GM12878 (cell line): ENCODE data around the gene GNL3. TPM values are rescaled to one million over a fixed set of nuclear protein-coding genes. Genes with fewer than 3 reads are reported as not detected.
A peak's percentile ranks its signal among the peaks of the same experiment; 100 is the strongest.

Experiments
- BACH1 ChIP-seq: fragments of 450-650 bp; IDR thresholded peaks from 2 replicates; pipeline ENCODE4 v1.6.1; 2017; ENCODE audit warnings: mild to moderate bottlenecking, borderline replicate concordance
- BCL11A ChIP-seq: IDR thresholded peaks from 2 replicates; pipeline ENCODE4 v1.6.1; 2011; ENCODE audit warnings: low read depth, low read length
- BRCA1 ChIP-seq: IDR thresholded peaks from 2 replicates; pipeline ENCODE4 v1.6.1; 2011; ENCODE audit warnings: low read depth, low read length, improper control_type of control experiment
- CEBPB ChIP-seq, 2 experiments: fragments of 150-350 bp in 1 of 2; IDR thresholded peaks; 2 replicates each; pipeline ENCODE4 v1.6.1; 2012 to 2014; ENCODE audit warnings: low read depth in 2 of 2, low read length in 2 of 2, borderline replicate concordance in 1 of 2, inconsistent platforms in 1 of 2
- CHD4 ChIP-seq: fragments of 200-600 bp; sonication (generic); IDR thresholded peaks from 2 replicates; pipeline ENCODE4 v1.6.1; 2016; ENCODE audit warnings: mild to moderate bottlenecking
- CREB1 ChIP-seq: IDR thresholded peaks from 2 replicates; pipeline ENCODE4 v1.6.1; 2012; ENCODE audit warnings: low read depth, mild to moderate bottlenecking, inconsistent platforms
- HDAC6 ChIP-seq: fragments of 200-600 bp; sonication (generic); IDR thresholded peaks from one replicate; pipeline ENCODE4 v1.8.0; 2017; ENCODE audit warnings: antibody characterized with exemption; ENCODE audit not compliant: unreplicated experiment
- IRF4 ChIP-seq: IDR thresholded peaks from 2 replicates; pipeline ENCODE4 v1.6.1; 2011; ENCODE audit warnings: low read depth, low read length
- MYB ChIP-seq: fragments of 150-350 bp; IDR thresholded peaks from 2 replicates; pipeline ENCODE4 v1.6.1; 2014; ENCODE audit warnings: mild to moderate bottlenecking, low read depth, low read length, borderline replicate concordance
- NFYA ChIP-seq: IDR thresholded peaks from 2 replicates; pipeline ENCODE4 v1.6.1; 2011; ENCODE audit warnings: low read depth, mild to moderate bottlenecking, low read length, improper control_type of control experiment, borderline replicate concordance
- NR2C2 ChIP-seq: IDR thresholded peaks from 2 replicates; pipeline ENCODE4 v1.6.1; 2011; ENCODE audit warnings: borderline replicate concordance, low read depth; ENCODE audit not compliant: control insufficient read depth, insufficient read length
- NR2F1 ChIP-seq: fragments of 450-650 bp; conservative IDR thresholded peaks from 2 replicates; pipeline ENCODE4 v1.6.1; 2017; ENCODE audit warnings: mild to moderate bottlenecking
- PAX8 ChIP-seq: fragments of 450-650 bp; IDR thresholded peaks from 2 replicates; pipeline ENCODE4 v1.6.1; 2017; ENCODE audit warnings: mild to moderate bottlenecking, moderate library complexity
- POLR2A ChIP-seq: IDR thresholded peaks from 2 replicates; pipeline ENCODE4 v1.6.1; 2011; ENCODE audit warnings: low read depth, mild to moderate bottlenecking, low read length
- PRDM15 ChIP-seq: fragments of 450-650 bp; formaldehyde crosslinking; IDR thresholded peaks from 2 replicates; pipeline ENCODE4 v1.4.0; 2020; ENCODE audit warnings: mild to moderate bottlenecking, moderate library complexity
- RAD21 ChIP-seq: IDR thresholded peaks from 2 replicates; pipeline ENCODE4 v1.6.1; 2011; ENCODE audit warnings: mild to moderate bottlenecking, low read depth, low read length, moderate library complexity; ENCODE audit not compliant: insufficient read depth
- SIX5 ChIP-seq: IDR thresholded peaks from 2 replicates; pipeline ENCODE4 v1.6.1; 2011; ENCODE audit warnings: mild to moderate bottlenecking, low read depth, low read length, moderate library complexity; ENCODE audit not compliant: severe bottlenecking
- SMAD5 ChIP-seq: IDR thresholded peaks from 2 replicates; pipeline ENCODE4 v1.6.1; 2016; ENCODE audit warnings: antibody characterized with exemption, low read depth
- SMARCA5 ChIP-seq: fragments of 450-650 bp; IDR thresholded peaks from 2 replicates; pipeline ENCODE4 v1.6.1; 2017; ENCODE audit warnings: mild to moderate bottlenecking
- SRF ChIP-seq, 2 experiments: IDR thresholded peaks; 2 replicates each; pipeline ENCODE4 v1.6.1; 2011; ENCODE audit warnings: low read depth in 2 of 2, low read length in 2 of 2, mild to moderate bottlenecking in 1 of 2, moderate library complexity in 1 of 2
- SUZ12 ChIP-seq: fragments of 200-600 bp; sonication (generic); IDR thresholded peaks from one replicate; pipeline ENCODE4 v1.6.1; 2018; ENCODE audit warnings: antibody characterized with exemption, mild to moderate bottlenecking; ENCODE audit not compliant: unreplicated experiment
- TCF7 ChIP-seq: IDR thresholded peaks from 2 replicates; pipeline ENCODE4 v1.6.1; 2014; ENCODE audit warnings: antibody characterized with exemption, borderline replicate concordance
- ZZZ3 ChIP-seq: IDR thresholded peaks from 2 replicates; pipeline ENCODE4 v1.6.1; 2011; ENCODE audit warnings: low read depth; ENCODE audit not compliant: control insufficient read depth, insufficient read length
- polyA plus RNA-seq, 11 experiments: library from polyadenylated mRNA; depleted of rRNA in 4 of 11; unstranded in 6 of 11; stranded (reverse) in 5 of 11; fragments of >200 nt; fragmentation: Nextera tagmentation in 4 of 11; fragmentation: Illumina TruSeq in 1 of 11; extraction: Ambion mirVana in 4 of 11; extraction: Trizol in 1 of 11; gene quantifications; 1 replicate in 1 of 11; 2 replicates in 10 of 11; pipeline versions ENCODE4 v1.2.1 to v1.2.3, GENCODE V29; 2011 to 2016; ENCODE audit warnings: inconsistent platforms in 2 of 11, missing spikeins in 2 of 11, low read depth in 1 of 11
- total RNA-seq, 4 experiments: library from RNA; depleted of rRNA in 3 of 4; stranded (reverse); fragments of >200 nt in 3 of 4; fragmentation: Illumina TruSeq in 1 of 4; extraction: Trizol in 1 of 4; gene quantifications; 2 replicates each; pipeline versions ENCODE4 v1.2.1 to v1.2.3, GENCODE V29; 2013 to 2021
- TF ChIP-seq, protein P1 (sequence below): IDR thresholded peaks from 2 replicates; pipeline ENCODE4 v1.6.1; 2012; ENCODE audit warnings: low read depth, low read length, improper control_type of control experiment
- TF ChIP-seq, protein P2 (sequence below): IDR thresholded peaks from 2 replicates; pipeline ENCODE4 v1.6.1; 2012; ENCODE audit warnings: low read depth, low read length, improper control_type of control experiment

The GNL3 gene
- total and polyA plus RNA-seq, 10 of the 15 experiments (the other 5 are each of a cell fraction or from before 2014, with no cell fraction given) = 172 to 368 (median 257) TPM

DNA sequence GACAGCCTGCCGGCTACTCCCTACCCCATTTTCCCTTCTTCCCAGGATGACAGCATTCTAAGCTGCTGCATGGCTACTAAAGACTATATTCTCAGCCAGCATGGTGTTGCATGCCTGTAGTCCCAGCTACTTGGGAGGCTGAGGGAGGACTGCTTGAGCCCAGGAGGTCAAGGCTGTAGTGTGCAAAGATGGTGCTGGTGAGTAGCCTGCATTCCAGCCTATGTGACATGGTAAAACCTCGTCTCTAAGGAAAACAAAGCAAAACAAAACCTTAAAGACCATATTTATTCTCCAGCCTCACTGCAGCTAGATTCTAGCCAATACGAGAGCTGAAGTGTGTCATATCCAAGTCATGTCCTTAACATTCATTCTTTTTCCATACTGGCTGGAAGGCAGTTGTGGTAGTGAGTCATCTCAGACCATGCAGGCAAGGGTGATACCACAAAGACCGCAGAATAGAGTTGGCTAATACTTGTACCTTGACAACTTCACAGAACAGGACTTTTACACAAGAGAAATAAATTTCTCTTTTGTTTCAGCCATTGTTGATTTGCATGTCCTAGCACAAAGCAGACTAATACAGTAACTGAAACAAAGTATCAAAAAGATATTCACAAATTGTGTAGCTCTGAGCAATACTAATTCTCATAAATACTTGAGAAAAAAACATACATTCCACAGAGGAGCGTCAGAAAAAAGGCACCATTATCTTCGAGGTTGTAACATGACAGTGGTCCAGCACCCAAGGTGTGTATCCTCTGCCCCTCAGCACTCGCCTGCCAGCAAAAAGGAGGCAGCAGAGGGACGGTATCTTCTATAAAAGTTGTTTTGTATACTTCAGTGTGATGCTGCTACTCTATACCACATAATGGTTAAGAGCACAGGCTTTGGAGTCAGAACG, 15.0 kb upstream of the GNL3 start (continued):
- TF ChIP-seq SRF (IDR thresholded peaks at IDR 0.05; ENCODE audit: low read depth in 2 of 2, low read length in 2 of 2) = no peak
- no peak for TF ChIP-seq SUZ12
- no peak; a peak in 1 of 4 replicates for TF ChIP-seq CEBPB (IDR thresholded peaks at IDR 0.05; ENCODE audit: borderline replicate concordance in 1 of 2, low read depth in 2 of 2, low read length in 2 of 2)
- TF ChIP-seq BCL11A = peak; percentile 68; the same call in 1 of the 2 replicates
- no peak for TF ChIP-seq ZZZ3
- peak; percentile 41; the same call in 1 of the 2 replicates for TF ChIP-seq CREB1
- TF ChIP-seq SMARCA5 = peak; percentile 26; the same call in 1 of the 2 replicates
- no peak for TF ChIP-seq SIX5
- no peak for TF ChIP-seq BACH1
- no peak for TF ChIP-seq NFYA
- peak; percentile 89 for TF ChIP-seq IRF4
- no peak for TF ChIP-seq RAD21
- no peak for TF ChIP-seq PRDM15 (CRISPR knock-in tag)
- no peak for TF ChIP-seq SMAD5
- no peak for TF ChIP-seq PAX8
- TF ChIP-seq BRCA1 = no peak
- TF ChIP-seq POLR2A = no peak
- TF ChIP-seq NR2F1 = peak; percentile 75
- TF ChIP-seq, protein P1, sequence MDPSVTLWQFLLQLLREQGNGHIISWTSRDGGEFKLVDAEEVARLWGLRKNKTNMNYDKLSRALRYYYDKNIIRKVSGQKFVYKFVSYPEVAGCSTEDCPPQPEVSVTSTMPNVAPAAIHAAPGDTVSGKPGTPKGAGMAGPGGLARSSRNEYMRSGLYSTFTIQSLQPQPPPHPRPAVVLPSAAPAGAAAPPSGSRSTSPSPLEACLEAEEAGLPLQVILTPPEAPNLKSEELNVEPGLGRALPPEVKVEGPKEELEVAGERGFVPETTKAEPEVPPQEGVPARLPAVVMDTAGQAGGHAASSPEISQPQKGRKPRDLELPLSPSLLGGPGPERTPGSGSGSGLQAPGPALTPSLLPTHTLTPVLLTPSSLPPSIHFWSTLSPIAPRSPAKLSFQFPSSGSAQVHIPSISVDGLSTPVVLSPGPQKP = no peak
- TF ChIP-seq MYB = no peak
- no peak for TF ChIP-seq NR2C2
- TF ChIP-seq HDAC6 = no peak
- TF ChIP-seq, protein P2, sequence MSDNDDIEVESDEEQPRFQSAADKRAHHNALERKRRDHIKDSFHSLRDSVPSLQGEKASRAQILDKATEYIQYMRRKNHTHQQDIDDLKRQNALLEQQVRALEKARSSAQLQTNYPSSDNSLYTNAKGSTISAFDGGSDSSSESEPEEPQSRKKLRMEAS = no peak
- TF ChIP-seq CHD4 = no peak
- 0 out of 2 replicates have a peak, but pooled peaks have one; percentile 16 for TF ChIP-seq TCF7
